Bone marrow (tissue), 2 donors: ENCODE data around the gene INHBC.
"Not testable (repeated sequence)": the region's sequence is repeated elsewhere in the genome, so short reads cannot be mapped to it uniquely, and the experiment has no call there.

Source experiments
- DNase-seq, 2 donors: peaks; one replicate each; lab custom pipeline; 2025; lab: John Stamatoyannopoulos, UW

The INHBC gene

GRCh38 chr12:57434517-57435223 lies at the start of gene INHBC:
Gene INHBC (plus strand): TSS chr12:57434784. CDS start chr12:57434887, 103 bp downstream.
- DNase-seq, result no peak

GRCh38 chr12:57385586-57385985 lies 49.0 kb upstream of the INHBC start:
- DNase-seq, result no peak

- no peak for DNase-seq
Measured at GRCh38 chr12:57386187-57386720, 48.3 kb upstream of the INHBC start.

GRCh38 chr12:57388425-57388824 lies 46.2 kb upstream of the INHBC start:
- DNase-seq, result no peak

- DNase-seq, result no peak
Measured at GRCh38 chr12:57389033-57389432, 45.6 kb upstream of the INHBC start.

- no peak for DNase-seq
Measured at GRCh38 chr12:57390174-57390573, 44.4 kb upstream of the INHBC start.

- DNase-seq, result no peak
Measured at GRCh38 chr12:57395121-57395520, 39.5 kb upstream of the INHBC start.

GRCh38 chr12:57397441-57397840 lies 37.1 kb upstream of the INHBC start:
- DNase-seq, result no peak

- not testable (repeated sequence) for DNase-seq
Measured at GRCh38 chr12:57399718-57400463, 34.7 kb upstream of the INHBC start.

GRCh38 chr12:57401165-57401564 lies 33.4 kb upstream of the INHBC start:
- no peak for DNase-seq

GRCh38 chr12:57402156-57402555 lies 32.4 kb upstream of the INHBC start:
- DNase-seq, result not testable (repeated sequence)

- DNase-seq, result no peak
Measured at GRCh38 chr12:57404966-57405640, 29.5 kb upstream of the INHBC start.

GRCh38 chr12:57410534-57410933 lies 24.1 kb upstream of the INHBC start:
- no peak for DNase-seq

- not testable (repeated sequence) for DNase-seq
Measured at GRCh38 chr12:57414160-57414559, 20.4 kb upstream of the INHBC start.

- no peak for DNase-seq
Measured at GRCh38 chr12:57415088-57415487, 19.5 kb upstream of the INHBC start.

- DNase-seq, result no peak
Measured at GRCh38 chr12:57416039-57416996, 18.3 kb upstream of the INHBC start.

- no peak for DNase-seq
Measured at GRCh38 chr12:57418255-57418654, 16.3 kb upstream of the INHBC start.

- no peak for DNase-seq
Measured at GRCh38 chr12:57419495-57419894, 15.1 kb upstream of the INHBC start.

- no peak for DNase-seq
Measured at GRCh38 chr12:57420482-57420881, 14.1 kb upstream of the INHBC start.

GRCh38 chr12:57426948-57427347 lies 7.6 kb upstream of the INHBC start:
- not testable (repeated sequence) for DNase-seq

GRCh38 chr12:57428965-57429364 lies 5.6 kb upstream of the INHBC start:
- no peak for DNase-seq
